Activated CD4-positive, alpha-beta T cell treated with anti-CD3 and anti-CD28 coated beads, Interleukin-2, amount 50 U/mL, for 4 hours (primary cell): ENCODE measurements around the gene ACER1.
"Not testable (repeated sequence)": the region's sequence is repeated elsewhere in the genome, so short reads cannot be mapped to it uniquely, and the experiment has no call there.

Experiments
- DNase-seq, 2 experiments: peaks; one replicate each; pipeline ENCODE4 v3.0.0-alpha.2; 2020

ACER1 gene

GRCh38 chr19:6286676-6287075 lies 46.7 kb downstream of the ACER1 start:
- no peak for DNase-seq

- not testable (repeated sequence) for DNase-seq
Observed at GRCh38 chr19:6282393-6282792, 51.0 kb downstream of the ACER1 start.

- DNase-seq = peak; percentile 94
Observed at GRCh38 chr19:6279931-6280591, 53.4 kb downstream of the ACER1 start, which contains the start of gene MLLT1. MLLT1 (minus strand) TSS chr19:6279975; CDS start chr19:6279784, 191 bp downstream.

- no peak for DNase-seq
Observed at GRCh38 chr19:6279620-6279930, 53.8 kb downstream of the ACER1 start.

GRCh38 chr19:6278740-6279619 lies 54.4 kb downstream of the ACER1 start:
- no peak for DNase-seq

- DNase-seq = no peak
Observed at GRCh38 chr19:6278051-6278450, 55.4 kb downstream of the ACER1 start.

- DNase-seq = no peak
Observed at GRCh38 chr19:6276447-6276846, 57.0 kb downstream of the ACER1 start.

- no peak for DNase-seq
Observed at GRCh38 chr19:6275170-6275744, 58.2 kb downstream of the ACER1 start.

GRCh38 chr19:6274756-6275155 lies 58.7 kb downstream of the ACER1 start:
- no peak for DNase-seq

GRCh38 chr19:6273701-6274601 lies 59.5 kb downstream of the ACER1 start:
- no peak for DNase-seq

- DNase-seq = no peak
Observed at GRCh38 chr19:6272913-6273600, 60.4 kb downstream of the ACER1 start.

- DNase-seq = no peak
Observed at GRCh38 chr19:6272411-6272791, 61.0 kb downstream of the ACER1 start.

GRCh38 chr19:6271721-6272410 lies 61.5 kb downstream of the ACER1 start:
- no peak for DNase-seq

GRCh38 chr19:6271251-6271650 lies 62.2 kb downstream of the ACER1 start:
- DNase-seq = no peak

- no peak for DNase-seq
Observed at GRCh38 chr19:6270822-6271221, 62.6 kb downstream of the ACER1 start.

- no peak for DNase-seq
Observed at GRCh38 chr19:6270076-6270745, 63.2 kb downstream of the ACER1 start.

GRCh38 chr19:6269101-6269886 lies 64.1 kb downstream of the ACER1 start:
- DNase-seq = no peak

- DNase-seq = no peak
Observed at GRCh38 chr19:6268382-6268771, 65.0 kb downstream of the ACER1 start.

GRCh38 chr19:6267552-6268381 lies 65.6 kb downstream of the ACER1 start:
- no peak for DNase-seq
